ENCODE measurements around the gene FAM98C.
"Not testable (repeated sequence)": the region's sequence is repeated elsewhere in the genome, so short reads cannot be mapped to it uniquely, and the experiment has no call there.

Gene FAM98C

DNA sequence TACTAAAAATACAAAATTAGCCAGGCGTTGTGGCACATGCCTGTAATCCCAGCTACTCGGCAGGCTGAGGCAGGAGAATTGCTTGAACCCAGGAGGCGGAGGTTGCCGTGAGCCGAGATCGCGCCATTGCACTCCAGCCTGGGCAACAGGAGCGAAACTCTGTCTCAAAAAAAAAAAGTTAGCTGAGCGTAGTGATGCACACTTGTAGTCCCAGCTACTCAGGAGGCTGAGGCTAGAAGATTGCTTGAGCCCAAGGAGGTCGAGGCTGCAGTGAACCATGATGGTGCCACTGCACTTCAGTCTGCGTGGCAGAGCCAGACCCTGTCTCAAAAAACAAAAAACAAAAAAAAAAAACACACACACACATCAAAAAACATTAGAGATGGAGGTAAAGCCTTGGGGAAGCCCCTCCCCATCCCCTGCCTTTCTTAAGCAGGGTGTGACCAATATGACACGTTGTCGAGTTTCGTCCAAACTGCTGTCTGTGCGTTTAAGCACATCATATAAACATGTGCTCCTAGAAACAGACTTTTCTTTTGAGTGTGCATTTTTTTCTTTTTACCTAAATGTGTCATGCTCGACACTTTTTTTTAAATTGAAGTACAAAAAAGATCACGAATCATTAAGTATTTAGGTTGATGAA is 24.3 kb downstream of the FAM98C start:
- DNase-seq (ENCODE audit: low spot score) = not testable (repeated sequence)

DNA sequence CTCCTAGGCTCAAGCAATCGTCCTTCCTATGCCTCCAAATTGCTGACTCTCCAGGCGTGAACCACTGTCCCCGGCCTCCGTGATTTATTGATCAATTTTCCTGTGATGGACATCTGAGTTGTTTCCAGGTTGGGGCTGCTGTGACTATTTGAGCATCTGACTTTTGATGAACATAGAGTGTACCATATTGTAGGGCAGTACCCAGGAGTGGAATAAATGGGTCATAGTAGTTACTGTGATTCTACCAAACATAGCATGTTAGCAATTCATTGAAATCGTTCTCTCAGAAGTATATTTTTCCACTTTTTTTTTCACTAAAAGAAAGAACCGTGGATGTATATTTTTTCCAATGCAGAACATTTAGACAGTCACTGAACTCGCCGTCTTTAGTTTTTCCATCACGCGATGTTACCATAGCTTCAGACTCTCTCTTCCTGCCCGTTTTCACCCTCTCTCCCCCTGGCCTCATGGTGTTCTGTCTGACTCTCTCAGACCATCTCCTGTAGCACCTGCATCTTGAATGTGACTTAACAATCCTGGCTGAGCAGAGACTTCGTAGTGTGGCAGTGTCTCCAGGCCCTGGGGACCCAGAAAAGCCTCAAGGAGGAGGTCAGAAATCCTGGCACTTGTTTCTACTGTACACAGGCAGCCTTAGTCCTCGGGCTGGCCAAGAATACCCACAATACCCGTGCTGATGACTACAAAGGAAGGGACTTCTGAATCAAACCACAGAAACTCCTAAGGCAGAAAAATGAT is 26.3 kb downstream of the FAM98C start:
- DNase-seq (ENCODE audit: low spot score) = no peak

DNA sequence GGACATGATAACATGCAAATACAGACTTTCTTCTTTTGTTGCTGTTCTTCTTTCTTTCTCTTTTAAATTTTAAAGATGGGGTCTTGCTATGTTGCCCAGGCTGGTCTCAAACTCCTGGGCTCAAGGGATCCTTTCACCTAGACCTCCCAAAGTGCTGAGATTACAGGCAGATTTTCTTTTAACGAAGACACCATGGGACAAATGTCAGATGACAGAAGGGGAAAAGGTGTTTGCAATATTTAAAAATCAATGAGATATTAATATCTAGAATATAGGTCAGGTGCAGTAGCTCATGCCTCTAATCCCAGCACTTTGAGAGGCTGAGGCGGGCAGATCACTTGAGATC is 26.9 kb downstream of the FAM98C start:
- DNase-seq (ENCODE audit: low spot score) = no peak

DNA sequence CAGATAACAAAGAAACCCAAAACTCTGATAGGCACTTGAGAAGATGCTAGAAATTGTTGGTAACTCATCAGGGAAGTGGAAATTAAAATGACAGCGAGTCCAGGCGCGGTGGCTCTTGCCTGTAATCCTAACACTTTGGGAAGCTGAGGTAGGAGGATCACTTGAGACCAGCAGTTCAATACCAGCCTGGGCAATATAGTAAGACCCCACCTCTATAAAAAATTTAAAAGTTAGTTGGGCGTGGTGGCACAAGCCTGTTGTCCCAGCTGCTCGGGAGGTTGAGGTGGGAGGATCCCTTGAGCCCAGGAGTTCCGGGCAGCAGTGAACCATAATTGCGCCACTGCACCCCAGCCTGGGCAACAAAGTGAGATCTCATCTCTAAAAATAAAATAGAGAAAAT is 28.0 kb downstream of the FAM98C start:
- DNase-seq (ENCODE audit: low spot score) = no peak

DNA sequence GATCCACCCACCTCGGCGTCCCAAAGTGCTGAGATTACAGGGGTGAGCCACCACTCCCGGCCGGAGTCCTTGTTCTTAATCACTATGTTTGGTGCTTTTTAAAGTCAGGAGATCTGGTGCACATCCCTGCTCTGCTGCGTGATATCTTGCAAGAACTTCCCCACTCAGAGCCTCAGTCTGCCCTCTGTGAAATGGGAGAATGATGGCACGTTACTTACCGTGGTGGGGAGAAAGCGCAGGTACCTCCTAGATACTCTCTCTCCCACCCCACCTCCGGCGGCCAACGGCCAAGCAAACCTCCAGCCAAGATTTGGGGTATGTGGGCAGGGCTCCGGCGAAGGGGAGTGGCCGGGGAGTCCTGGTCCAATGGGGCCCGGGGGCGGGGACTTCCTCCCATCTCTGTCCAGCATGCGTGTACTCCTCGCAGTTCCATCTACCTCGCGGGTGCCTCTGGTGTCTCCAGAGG is 30.4 kb downstream of the FAM98C start, which contains the start of gene RYR1:
TSS of gene RYR1 (plus strand) at position 424 of the 466 bp plus-strand sequence. CDS start 139 bp downstream, outside the sequence.
- no peak for DNase-seq (ENCODE audit: low spot score)

DNA sequence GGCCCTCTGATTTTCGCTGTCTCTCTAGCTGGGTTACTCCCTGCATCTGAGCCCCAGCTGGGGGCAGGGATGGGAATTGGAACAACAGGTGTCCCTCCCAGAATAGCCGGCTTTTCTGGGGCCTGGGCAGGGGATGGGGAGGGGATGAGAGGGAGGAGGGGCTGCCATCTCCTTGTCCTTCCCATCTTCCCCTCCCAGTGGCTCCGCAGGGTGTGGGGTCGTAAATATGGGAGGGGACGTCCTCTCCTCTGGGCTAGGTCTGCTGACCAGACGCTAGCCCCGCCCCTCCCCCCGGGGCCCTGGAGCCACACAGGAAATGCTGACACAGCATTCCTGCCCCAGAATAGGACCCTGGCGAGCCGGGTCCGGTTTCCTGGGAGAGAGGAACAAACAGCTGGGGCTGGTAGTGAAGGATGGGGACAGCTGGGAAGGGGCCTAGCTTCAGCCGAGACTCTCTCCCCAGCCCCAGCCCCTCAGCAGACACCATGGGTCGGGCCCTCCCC is 31.7 kb downstream of the FAM98C start:
- no peak for DNase-seq (ENCODE audit: low spot score)

DNA sequence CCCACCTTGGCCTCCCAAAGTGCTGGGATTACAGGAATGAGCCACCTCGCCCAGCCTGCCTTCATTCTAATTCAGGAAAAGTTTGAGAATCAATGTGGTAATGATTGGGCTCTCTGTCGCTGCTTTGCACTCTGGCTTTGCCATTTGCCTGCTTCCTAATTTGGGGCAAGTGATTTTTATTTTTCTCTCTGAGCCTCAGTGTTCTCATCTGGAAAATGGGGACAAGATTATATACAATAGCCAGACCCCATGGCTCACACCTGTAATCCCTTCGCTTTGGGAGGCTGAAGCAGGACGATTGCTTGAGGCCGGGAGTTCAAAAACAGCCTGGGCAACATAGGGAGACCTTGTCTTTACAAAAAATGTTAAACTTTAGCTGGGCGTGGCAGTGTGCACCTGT is 34.4 kb downstream of the FAM98C start:
- no peak for DNase-seq (ENCODE audit: low spot score)

DNA sequence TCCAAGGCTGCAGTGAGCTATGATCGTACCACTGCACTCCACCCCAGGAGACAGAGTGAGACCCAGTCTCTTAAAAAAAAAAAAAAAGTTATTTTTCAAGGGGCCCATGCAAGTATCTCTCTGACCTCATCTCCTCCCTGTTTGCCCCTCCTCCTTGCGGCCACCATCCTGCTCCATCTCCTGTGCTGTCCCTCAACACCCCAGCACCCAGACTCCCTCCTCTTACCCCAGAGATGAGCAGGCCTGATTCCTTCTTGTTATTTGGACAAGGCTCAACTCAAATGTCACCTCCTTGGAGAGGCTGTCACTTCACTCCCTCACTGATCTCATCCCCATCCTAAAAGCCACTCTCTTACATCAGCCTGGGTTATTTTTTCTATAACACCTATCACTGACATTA is 35.0 kb downstream of the FAM98C start:
- DNase-seq (ENCODE audit: low spot score) = no peak

DNA sequence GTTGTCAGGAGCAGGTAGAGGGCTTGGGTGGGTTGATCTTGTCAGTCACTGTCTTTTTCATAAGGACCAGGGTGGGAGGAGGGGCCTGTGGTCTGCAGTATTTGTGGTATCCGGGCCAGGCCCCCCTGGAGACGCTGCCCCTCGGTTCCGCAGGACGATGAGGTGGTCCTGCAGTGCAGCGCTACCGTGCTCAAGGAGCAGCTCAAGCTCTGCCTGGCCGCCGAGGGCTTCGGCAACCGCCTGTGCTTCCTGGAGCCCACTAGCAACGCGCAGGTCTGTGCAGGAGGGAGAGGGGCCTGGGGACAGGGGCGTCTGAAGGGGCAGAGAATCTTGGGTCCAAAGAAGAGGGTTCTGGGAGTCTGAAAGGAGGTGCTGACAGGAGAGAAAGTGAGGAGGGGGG is 37.7 kb downstream of the FAM98C start:
- no peak for DNase-seq (ENCODE audit: low spot score)

DNA sequence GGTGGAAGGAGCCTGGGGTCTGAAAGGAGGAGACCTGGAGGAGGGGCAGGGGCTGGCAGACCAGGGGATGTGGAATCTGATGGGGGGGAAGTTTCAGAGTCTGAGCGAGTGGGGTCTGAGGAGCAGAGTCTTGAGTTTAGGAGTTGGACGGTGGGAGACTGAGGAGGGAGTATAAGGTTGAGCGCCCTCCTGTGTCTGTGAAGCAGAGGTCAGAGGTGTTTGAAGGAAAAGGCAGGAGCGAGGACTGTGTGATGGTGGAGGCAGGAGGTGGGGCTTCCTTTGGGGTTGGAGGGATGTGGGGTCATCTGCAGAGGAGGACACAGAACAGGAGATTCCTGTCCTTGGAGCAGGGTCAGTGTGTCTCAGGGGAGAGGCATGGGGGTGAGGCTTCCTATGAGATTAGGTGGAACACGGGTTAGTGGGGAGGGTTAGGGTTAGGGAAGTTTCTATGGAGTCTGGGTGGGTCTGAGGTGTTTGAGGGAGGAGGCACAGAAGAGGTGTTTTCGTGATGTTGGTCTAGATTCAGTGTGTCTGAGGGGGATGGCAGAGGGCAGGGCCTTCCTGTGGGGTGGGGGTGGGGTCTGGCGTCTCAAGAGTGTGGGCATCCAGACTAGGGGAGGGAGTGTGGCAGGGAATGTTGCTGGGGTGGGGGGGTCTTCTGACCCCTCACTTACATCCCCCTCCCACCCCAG is 38.9 kb downstream of the FAM98C start:
- DNase-seq (ENCODE audit: low spot score) = no peak

DNA sequence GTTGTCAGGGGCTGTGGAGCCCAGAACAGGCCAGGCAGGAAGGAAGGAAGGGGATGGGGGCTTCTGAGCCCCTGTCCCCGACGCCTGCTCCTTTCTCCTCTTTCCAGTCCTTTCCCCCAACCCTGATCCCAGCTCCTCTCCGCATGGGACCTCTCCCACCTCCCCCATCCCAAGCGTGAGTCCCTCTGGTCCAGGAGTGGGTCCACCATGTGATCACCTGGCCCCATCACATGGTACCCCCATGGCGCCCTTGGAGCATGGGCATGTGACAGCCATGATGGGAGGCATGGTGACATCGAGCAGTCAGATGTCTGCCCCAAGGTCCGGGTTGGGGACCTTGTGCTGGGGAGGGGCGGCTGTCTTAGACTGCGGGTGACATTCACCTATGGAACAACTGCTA is 39.8 kb downstream of the FAM98C start:
- DNase-seq (ENCODE audit: low spot score) = no peak

DNA sequence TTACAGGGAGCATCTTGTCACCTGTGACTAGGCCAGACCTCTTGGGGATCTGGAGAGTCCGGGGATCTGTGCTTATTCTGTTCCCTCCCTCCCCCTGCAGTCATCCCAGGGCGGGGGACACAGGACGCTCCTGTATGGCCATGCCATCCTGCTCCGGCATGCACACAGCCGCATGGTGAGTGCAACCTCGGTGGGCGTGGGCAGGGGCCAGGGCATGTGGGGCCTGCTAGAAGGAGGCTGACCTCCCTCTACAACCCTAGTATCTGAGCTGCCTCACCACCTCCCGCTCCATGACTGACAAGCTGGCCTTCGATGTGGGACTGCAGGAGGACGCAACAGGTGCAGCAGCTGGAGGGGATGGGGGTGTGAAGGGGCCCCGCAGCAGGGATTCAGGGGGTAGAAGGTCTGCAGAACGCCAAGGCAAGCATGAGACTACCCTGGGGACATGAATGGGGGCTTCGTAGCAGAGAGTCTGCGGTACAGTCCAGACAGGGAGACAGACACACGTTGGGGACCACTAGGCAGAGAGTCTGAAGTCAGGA is 40.6 kb downstream of the FAM98C start:
- DNase-seq (ENCODE audit: low spot score) = no peak

DNA sequence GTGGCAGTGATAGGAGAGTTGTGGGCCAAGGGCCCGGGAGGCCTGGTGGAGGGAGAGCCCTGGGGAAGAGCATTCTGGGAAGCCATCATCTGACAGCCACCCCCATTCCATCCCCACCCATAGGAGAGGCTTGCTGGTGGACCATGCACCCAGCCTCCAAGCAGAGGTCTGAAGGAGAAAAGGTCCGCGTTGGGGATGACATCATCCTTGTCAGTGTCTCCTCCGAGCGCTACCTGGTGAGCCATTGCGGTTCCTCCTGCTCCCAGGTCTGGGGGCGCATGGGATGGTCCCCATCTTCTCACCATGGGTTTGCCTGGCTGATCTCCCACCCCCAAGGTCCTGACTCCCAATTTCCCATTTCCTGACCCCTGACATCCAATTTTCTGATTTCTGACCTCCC is 41.1 kb downstream of the FAM98C start:
- no peak for DNase-seq (ENCODE audit: low spot score)

DNA sequence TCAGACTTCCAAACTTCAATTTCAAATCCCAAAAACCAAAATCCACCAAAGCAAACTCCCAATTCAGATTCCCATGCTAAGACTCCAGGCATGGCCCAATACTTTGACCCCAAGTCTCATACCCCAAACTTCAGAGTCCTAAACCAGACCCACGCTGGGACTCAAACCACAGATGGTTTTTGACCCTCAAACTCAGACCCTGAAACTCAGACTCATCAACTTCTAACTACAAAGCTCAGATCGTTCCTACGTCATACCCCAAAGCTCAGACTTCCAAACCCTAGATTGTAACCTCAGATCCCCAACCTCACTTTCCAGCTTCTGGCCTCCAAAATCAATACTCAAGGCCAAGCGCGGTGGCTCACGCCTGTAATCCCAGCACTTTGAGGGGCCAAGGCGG is 42.5 kb downstream of the FAM98C start:
- no peak for DNase-seq (ENCODE audit: low spot score)

DNA sequence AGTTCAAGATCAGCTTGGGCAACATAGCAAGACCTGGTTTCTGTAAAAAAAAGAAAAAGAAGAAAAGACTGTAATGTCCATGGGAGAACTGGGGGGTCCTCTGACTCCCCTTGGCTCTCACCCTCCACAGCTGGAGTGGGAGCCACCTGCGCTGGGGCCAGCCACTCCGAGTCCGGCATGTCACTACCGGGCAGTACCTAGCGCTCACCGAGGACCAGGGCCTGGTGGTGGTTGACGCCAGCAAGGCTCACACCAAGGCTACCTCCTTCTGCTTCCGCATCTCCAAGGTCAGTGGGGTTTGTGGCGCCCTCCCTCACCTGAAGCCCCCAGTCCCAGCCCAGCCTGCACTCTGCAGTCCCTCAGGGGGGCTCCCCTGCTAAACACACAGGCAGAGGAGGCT is 45.3 kb downstream of the FAM98C start:
- DNase-seq (ENCODE audit: low spot score) = no peak

DNA sequence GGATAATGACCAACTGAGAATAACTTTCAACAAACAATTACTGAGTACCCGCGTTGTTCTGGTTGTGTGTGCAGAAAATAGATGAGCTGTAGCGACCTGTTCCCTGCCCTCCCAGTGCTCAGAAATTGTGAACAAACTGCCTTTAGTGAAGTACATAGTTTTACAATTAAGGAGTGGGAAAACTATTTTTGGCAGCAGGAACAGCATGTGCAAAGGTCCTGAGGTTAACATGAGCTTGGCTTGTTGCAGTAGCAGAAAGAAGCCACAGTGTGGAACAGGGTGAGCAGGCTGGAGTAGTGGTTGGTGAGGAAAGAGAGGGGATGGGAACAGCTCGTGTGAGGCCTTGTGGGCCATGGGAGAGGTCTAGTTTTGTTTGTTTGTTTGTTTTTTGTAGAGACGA is 46.6 kb downstream of the FAM98C start:
- no peak for DNase-seq (ENCODE audit: low spot score)

DNA sequence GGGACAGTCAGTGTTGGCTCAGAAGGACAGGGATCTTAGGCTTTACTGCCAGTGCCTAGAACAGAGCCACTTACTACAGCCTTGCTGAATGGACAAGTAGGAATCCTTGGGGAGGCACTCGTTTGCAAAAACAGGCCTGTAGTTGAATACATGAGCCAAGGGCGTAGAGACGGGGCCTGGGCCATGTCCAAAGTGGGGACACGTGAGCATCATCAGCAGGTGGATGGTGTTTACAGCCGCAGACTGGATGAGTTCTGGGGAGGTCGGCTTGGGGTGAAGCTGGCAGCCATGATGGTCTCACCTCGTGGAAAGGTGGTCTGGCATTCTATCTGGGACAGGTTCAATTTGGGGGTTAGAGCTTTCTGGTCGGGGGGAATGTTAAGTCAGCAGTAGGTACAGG is 48.1 kb downstream of the FAM98C start:
- no peak for DNase-seq (ENCODE audit: low spot score)

DNA sequence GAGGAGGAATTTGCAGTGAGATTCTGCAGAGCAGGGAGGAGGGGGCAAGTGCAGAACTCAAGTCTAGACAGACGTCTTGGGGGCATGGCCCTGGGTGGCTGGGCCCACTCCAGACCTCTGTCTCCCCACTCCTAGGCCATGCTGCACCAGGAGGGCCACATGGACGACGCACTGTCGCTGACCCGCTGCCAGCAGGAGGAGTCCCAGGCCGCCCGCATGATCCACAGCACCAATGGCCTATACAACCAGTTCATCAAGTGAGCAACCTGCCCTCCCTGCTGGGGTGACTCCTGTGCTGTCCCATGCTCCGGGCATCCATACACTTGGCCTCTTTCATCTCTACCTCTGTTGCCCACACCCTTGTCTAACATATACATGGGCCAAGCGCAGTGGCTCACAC is 48.7 kb downstream of the FAM98C start:
- DNase-seq (ENCODE audit: low spot score) = no peak

DNA sequence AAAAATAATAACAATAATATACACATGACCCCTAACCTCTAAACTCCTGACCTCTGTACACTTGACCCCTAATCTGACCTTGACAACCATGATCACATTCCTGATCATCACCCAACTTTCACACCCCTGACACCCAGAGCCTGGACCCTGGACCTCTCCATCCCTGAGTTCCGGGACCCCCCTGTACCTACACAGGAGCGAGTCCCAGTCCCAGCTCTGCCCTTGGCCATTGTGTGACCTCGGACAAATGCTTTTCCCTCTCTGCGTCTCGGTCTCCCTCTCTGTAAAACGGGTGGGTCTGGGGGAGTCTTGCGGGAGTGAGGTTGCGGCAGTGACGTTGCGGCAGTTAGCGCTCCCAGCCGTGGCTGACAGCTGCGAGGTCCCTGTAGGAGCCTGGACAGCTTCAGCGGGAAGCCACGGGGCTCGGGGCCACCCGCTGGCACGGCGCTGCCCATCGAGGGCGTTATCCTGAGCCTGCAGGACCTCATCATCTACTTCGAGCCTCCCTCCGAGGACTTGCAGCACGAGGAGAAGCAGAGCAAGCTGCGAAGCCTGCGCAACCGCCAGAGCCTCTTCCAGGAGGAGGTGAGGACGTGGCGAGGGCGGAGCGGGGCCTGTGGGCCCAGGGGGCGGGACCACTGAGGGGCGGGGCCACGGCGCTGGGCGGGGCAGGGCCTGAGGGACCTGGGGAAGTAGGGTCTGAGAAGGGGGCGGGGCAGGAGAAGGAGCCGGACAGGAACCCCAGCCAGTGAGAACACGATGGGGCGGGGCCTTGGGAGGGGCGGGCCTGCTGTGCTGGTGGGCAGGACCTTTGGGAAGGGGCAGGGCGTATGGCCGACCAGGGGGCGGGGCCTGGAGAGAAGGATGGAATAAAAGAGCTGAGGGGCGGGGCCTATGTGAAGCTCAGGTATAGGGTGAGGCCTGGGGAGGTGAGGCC is 49.8 kb downstream of the FAM98C start:
- no peak for DNase-seq (ENCODE audit: low spot score)

DNA sequence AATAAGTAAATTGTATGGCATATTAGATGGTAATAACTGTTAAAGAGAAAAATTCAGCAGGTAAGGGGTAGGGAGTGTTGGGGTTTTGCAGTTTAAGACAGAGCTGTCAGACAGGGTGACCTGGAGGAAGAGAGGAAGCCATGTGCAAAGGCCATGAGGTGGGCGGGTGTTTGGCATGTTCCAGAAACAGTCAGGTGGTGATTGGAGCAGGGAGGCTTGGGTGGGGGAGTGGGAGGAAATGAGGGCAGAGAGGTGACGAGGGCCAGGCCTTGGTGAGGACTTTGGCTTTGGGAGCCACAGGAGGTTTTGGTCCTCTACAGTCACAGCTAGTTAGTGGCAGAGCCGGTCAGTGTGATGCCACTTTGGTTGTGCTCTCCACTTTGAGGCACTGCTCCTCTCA is 50.7 kb downstream of the FAM98C start:
- DNase-seq (ENCODE audit: low spot score) = no peak

DNA sequence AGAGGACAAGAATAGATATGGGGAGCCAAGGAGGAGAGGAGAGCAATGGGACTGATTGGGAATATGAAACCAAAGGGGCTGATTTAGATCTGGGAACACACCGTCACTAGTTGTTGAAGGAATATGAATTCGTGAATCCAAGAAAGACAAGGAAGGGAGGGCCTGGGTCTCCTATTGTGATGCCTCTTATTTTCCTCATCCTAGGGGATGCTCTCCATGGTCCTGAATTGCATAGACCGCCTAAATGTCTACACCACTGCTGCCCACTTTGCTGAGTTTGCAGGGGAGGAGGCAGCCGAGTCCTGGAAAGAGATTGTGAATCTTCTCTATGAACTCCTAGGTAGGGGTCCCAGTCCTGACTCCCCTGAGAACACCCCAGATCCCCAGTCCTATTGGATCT is 52.1 kb downstream of the FAM98C start:
- DNase-seq (ENCODE audit: low spot score) = no peak

DNA sequence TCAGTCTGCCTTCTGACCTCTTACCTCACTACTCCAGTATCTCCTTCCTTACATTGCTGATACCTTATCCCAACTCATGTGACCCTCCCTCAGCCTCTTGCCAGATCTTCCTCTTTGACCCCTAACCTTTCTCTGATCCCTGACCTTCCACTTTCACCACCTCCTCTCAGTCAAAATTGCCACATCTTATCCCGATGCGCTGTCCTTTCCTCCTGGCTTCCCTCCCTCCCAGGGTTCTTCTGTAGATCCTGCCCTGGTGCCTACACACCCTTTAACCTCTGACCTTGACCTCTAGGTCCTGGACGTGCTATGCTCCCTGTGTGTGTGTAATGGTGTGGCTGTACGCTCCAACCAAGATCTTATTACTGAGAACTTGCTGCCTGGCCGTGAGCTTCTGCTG is 54.3 kb downstream of the FAM98C start:
- DNase-seq (ENCODE audit: low spot score) = no peak

Data from LoVo (cell line).